C1 segment of cervical spinal cord (tissue), 14 donors: ENCODE results near the gene MRPL28.
"Not testable (repeated sequence)": the region's sequence is repeated elsewhere in the genome, so short reads cannot be mapped to it uniquely, and the experiment has no call there.

Experiments used
- DNase-seq, 14 donors: peaks; one replicate each; lab custom pipeline; 2025; lab: John Stamatoyannopoulos, UW

MRPL28 gene

GRCh38 chr16:391885-392335 lies 21.6 kb upstream of the MRPL28 start:
- peak in 7 of 14 donors; percentile 8 to 60 (median 24) for DNase-seq

GRCh38 chr16:389352-389751 lies 19.0 kb upstream of the MRPL28 start:
- DNase-seq, result no peak

- peak in 1 of 14 donors; percentile 75 for DNase-seq
Observed at GRCh38 chr16:387761-388666, 17.7 kb upstream of the MRPL28 start.

- DNase-seq, result peak in 9 of 14 donors; percentile 24 to 59 (median 34)
Observed at GRCh38 chr16:386641-387156, 16.4 kb upstream of the MRPL28 start.

GRCh38 chr16:383326-384051 lies 13.2 kb upstream of the MRPL28 start:
- no peak for DNase-seq

- peak in 13 of 14 donors; percentile 19 to 86 (median 54) for DNase-seq
Observed at GRCh38 chr16:381789-382717, 11.7 kb upstream of the MRPL28 start, which contains the start of gene PGAP6. PGAP6 (minus strand) TSS chr16:381978; CDS start chr16:381821, 157 bp downstream.

- DNase-seq, result peak in 3 of 14 donors; percentile 32 to 43 (median 34)
Observed at GRCh38 chr16:381012-381788, 10.9 kb upstream of the MRPL28 start.

GRCh38 chr16:380762-381011 lies 10.3 kb upstream of the MRPL28 start:
- DNase-seq, result no peak

GRCh38 chr16:379961-380761 lies 9.8 kb upstream of the MRPL28 start:
- no peak for DNase-seq

- peak in 1 of 14 donors; percentile 83 for DNase-seq
Observed at GRCh38 chr16:379183-379960, 9.0 kb upstream of the MRPL28 start.

- no peak for DNase-seq
Observed at GRCh38 chr16:378821-379182, 8.5 kb upstream of the MRPL28 start.

GRCh38 chr16:378113-378820 lies 7.9 kb upstream of the MRPL28 start:
- DNase-seq, result not testable (repeated sequence)

- DNase-seq, result no peak
Observed at GRCh38 chr16:377419-377951, 7.1 kb upstream of the MRPL28 start.

GRCh38 chr16:376817-377418 lies 6.6 kb upstream of the MRPL28 start:
- no peak for DNase-seq

- no peak for DNase-seq
Observed at GRCh38 chr16:375927-376816, 5.8 kb upstream of the MRPL28 start.

GRCh38 chr16:375212-375611 lies 4.9 kb upstream of the MRPL28 start:
- no peak for DNase-seq

GRCh38 chr16:374616-374926 lies 4.2 kb upstream of the MRPL28 start:
- no peak for DNase-seq
